Measurements from ENCODE around the gene CACYBP.

Gene CACYBP

DNA sequence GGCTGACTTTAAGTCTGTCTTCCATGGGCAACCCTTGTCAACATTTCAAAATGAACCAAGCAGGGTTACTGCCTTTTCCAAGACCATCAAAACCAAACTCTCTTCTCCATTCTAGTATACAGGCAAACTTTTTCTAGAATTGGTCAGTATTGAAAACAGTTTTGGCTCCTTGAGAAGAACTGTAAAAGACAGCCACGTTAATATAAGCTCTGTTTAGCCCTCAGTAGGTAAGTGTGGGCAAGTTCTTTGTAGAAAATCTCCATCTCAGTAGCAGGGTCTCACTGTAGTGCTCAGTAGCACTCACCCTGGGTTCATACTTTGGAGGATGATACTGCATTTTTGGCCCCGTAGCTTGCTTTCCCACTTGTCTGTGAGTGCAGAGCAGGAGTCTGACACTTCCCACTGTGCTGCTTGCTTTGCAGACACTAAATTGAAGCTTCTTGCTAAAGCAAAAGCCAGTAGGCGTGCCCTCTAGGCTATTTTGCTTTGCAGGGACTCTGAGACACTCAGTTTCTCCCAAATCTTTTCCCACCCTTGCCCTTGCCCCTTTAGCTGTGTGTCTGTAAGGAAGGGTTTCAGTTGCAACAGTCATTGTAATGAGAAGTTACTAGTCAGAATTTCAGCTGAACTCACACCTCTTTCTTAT lies 34.3 kb upstream of the CACYBP start:
- TF ChIP-seq POLR2A (IDR thresholded peaks at IDR 0.05; ENCODE audit: low read length) (peak; percentile 37), GATA1 (IDR thresholded peaks at IDR 0.05; ENCODE audit: low read depth, low read length) (no peak)
- DNase-seq: peak; percentile 55 to 66

DNA sequence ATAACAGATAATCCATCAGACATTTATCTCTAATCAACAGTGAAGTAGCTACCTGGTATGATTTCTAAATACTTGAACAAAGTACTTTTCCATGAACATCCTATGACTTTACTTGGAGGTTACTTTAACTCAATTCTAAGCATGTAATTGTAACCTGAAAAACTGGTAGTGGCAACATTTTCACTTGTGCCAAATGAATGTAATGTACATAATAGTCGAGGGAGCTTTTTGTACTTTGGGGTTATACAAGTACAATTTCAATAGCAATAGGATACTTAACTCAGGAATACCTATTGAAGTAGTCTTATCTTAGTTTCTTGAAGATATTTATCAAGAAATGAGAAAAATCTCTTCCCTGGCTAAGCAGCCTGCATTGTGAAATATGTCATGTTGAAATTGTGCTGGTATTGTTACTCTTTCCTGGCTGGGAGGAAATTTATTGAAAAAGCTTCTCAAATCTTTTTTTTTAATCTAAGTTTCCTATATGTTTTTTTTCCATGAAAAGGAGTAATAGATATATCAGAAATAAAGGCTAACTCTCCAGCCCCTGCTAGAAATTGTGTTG lies 33.7 kb upstream of the CACYBP start:
- no peak for TF ChIP-seq POLR2A (IDR thresholded peaks at IDR 0.05; ENCODE audit: low read length)
- TF ChIP-seq GATA1 (IDR thresholded peaks at IDR 0.05; ENCODE audit: low read depth, low read length): no peak
- DNase-seq: peak in 1 of 2 experiments; percentile 49

DNA sequence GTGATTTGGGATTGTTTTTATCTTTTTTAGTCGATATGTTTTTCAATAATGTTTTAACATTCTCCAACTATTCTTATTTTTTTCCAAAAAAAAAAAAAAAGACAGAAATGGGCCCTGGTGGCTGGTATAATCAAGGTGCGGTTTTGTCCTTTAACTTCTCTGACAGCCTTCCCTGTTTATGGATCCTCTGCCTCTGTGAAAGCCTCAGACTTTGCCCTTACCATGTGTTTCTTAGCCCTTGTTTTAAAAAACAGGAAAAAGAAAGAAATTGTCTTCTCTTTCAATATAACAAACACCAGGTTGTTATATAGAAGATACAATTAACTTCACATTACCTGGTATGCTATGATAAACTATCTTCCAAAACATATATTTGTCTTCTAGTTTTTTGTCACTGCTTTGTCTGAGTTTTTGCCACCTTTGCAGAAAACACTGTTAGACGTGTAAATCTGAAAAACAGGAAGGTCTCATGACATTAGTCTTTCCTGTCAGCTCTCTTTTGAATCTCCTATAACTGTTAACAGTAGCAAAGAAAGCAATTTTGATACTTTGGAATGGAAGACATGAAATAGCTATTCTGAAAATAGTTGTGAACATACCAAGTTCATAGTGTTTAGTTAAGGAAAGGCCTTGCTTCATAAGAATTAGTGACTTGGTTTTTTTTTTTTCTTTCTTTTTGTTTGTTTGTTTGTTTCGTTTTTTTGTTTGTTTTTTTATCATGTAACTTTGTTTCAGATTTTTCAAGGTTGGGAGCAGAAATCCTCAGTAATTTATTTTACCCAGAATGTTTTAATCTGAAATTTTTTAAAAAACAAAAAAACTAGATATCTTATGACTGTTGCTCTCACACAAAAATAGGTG lies 31.7 kb upstream of the CACYBP start:
- no peak for DNase-seq
- TF ChIP-seq GATA1 (IDR thresholded peaks at IDR 0.05; ENCODE audit: low read depth, low read length) (no peak), POLR2A (IDR thresholded peaks at IDR 0.05; ENCODE audit: low read length) (no peak)

DNA sequence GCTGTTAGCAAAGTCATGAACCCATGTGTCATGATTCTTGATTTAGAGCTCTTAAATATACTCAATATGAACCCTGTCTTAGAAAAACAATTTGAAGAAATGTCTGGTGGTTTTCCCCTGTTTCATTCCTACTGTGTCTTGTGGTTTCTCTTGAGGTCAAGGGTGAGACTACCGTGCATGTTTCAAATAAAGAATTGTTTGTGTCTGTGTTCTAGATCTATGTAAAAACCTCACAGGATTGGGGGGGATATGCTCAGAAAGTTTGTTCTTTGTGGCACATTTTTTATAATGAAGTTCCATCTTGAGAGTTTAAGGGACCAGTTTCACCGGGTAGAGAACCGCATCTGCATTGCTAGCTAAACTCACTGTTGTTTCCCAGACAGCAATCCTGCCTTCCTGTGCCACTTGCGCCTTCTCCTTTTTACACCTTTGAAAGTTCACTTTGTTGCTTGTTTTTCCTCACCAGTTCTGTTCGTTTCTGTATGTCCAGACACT lies 30.9 kb upstream of the CACYBP start:
- no peak for DNase-seq
- TF ChIP-seq GATA1 (IDR thresholded peaks at IDR 0.05; ENCODE audit: low read depth, low read length): no peak
- no peak for TF ChIP-seq POLR2A (IDR thresholded peaks at IDR 0.05; ENCODE audit: low read length)

DNA sequence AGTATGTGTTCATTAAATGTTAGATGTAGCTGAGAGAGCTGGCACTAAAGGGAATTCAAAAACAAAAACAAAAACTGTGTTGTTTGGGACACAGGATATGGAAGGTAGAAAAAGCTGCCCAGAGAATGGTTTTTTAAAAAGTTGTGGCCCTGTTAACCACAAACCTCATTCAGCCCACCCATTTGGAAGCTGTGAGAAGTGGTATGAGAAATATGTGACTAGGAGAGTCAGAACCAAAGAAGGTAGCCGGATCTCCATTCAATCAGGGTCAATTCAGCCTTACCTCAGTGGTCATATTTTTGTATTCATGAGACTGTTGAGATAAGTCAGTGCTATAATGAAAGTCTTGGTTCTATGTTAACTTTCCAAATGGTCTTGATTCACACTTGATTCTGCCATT lies 29.8 kb upstream of the CACYBP start:
- TF ChIP-seq POLR2A (IDR thresholded peaks at IDR 0.05; ENCODE audit: low read length) (no peak), GATA1 (IDR thresholded peaks at IDR 0.05; ENCODE audit: low read depth, low read length) (no peak)
- DNase-seq: no peak

DNA sequence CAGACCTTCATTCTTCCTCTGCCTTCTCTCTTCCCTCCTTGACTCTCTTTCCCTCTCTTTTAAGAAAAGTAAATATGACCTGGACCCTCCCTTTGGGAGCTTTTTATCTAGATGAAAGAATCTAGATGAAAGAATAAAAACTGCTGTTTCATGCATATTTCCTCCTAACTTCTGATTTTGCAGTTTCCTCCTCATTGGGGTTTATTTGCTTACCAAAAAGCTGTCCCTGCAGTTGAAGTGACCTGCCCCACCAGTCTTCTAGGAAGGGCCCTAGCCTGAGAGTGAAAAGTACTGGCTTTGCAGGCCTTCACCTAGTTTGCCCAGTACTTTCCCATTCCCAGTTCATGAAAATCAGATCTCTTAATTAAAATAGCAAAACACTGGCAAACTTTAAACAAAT lies 28.3 kb upstream of the CACYBP start:
- no peak for TF ChIP-seq GATA1 (IDR thresholded peaks at IDR 0.05; ENCODE audit: low read depth, low read length)
- no peak for TF ChIP-seq POLR2A (IDR thresholded peaks at IDR 0.05; ENCODE audit: low read length)
- DNase-seq: no peak

DNA sequence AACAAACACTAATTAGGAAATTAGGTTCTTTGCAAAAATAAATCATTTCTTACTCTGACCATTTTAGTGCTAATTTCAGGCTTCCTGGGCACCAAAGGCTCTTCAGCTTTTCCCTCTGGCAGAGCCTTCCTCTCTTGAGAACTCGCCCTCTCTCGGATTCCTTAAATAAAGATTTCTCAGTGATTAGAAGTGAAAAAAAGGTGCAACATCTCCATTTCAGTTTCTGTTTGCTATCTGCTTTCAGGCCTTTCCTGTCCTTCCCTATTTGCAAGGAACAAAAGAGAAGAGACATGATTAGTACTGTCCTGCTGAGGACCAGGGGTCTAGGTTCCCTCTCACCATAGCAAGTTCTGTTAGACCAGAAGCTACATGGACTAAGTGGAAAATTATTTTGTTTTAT lies 27.8 kb upstream of the CACYBP start:
- no peak for TF ChIP-seq POLR2A (IDR thresholded peaks at IDR 0.05; ENCODE audit: low read length)
- no peak for TF ChIP-seq GATA1 (IDR thresholded peaks at IDR 0.05; ENCODE audit: low read depth, low read length)
- DNase-seq: no peak

DNA sequence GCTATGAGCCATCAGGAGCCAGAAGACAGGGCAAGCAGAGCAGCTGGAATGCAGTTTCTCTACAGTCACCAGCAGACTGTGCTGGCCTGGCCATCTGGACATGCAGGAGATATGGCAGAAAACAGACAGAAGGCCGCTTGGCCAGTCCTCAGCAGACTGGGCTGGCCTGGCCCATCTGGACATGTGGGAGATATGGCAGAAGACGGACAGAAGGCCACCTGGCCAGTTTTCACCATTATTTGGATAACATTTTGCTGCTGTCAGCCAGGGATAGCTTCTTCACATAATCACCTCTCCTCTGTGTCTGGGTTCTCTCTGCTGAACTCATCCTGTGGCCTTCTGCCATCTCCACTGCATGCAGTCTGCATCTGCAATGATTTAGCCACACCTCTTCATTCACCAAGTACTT lies 25.0 kb upstream of the CACYBP start:
- no peak for DNase-seq
- TF ChIP-seq POLR2A (IDR thresholded peaks at IDR 0.05; ENCODE audit: low read length) (no peak), GATA1 (IDR thresholded peaks at IDR 0.05; ENCODE audit: low read depth, low read length) (no peak)

DNA sequence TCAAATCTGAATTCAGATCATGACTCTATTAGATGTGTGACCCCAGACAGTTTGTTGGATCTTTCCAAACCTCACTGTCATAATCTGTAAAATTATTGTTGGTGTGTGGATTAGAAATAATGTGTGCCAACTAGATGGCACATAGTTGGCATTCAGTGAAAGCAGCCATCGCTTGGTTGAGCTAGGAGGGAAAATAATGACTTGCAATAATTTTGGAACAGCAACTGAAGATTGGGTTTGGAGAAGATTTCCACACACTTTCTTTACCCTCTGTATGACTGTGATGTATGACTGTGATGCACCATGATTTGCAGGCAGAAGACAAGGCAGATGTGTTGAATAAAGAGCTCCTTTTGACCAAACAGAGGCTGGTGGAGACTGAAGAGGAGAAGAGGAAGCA lies 24.0 kb upstream of the CACYBP start:
- TF ChIP-seq GATA1 (IDR thresholded peaks at IDR 0.05; ENCODE audit: low read depth, low read length) (no peak), POLR2A (IDR thresholded peaks at IDR 0.05; ENCODE audit: low read length) (no peak)
- peak in 1 of 2 experiments; percentile 10 for DNase-seq

DNA sequence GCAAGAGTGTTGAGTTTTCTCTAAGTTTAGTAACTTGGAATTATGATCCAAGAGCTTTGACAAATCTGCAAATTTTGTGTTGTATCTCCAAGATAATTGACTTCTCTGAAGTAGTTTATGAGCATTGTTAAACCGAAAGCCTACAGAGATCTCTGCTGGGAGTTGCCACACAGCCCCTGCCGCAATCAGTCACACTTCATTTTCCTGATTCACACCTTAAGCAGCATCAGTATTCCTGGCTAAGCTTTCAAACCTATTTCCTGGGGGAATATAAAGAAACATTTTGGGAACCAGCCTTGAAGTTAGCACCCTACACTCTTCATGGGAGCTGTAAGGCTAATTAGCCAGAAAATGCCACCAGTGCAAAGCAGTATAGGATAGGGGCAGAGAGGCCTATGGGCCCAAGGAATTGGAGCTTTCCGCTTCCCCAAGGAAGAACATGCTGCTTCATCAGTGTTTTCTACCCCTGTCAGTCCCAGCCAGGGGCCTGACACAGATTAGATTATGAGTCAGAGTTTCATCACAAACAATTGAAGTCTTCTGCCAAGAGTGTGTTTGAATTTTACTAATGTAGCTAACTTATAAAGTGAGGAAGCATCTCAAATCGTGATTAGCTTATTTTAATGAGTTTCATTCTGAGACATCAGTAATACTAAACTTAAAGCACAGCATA lies 23.2 kb upstream of the CACYBP start:
- peak in 1 of 2 experiments; percentile 34 for DNase-seq
- TF ChIP-seq POLR2A (IDR thresholded peaks at IDR 0.05; ENCODE audit: low read length) (no peak), GATA1 (IDR thresholded peaks at IDR 0.05; ENCODE audit: low read depth, low read length) (no peak)

DNA sequence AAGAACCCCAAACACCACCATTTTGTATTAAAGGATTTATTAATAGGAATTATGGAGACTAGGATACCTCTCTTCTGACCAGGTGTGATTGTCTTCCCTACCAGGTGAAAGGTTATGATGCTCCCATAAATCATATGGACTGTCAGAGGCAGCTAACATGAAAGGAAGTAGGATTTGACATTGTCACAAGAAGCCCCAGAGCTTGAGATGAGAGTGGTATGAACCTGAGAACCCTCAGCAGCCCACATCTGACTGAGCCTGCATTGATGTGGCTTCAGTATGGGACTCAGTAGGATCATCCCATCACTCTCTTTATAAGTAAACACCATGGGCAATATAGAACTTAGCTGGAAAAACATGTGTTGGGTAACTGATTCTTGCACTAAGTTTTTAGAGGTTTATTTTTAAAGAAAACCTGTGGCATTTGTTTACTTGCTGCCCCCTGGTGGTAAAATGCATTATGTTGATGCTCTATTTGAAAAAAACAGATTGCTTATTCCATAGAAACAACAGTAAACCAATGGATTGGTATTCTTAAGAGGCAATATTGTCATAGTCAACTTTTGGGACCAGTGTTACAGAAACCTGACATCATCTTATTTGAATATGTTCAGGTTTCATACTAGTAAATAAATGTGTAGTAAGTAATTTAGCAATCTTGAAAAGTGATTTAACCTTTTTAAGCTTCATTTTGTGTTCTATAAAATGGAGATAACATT lies 16.6 kb upstream of the CACYBP start:
- peak; percentile 67 to 77 for DNase-seq

DNA sequence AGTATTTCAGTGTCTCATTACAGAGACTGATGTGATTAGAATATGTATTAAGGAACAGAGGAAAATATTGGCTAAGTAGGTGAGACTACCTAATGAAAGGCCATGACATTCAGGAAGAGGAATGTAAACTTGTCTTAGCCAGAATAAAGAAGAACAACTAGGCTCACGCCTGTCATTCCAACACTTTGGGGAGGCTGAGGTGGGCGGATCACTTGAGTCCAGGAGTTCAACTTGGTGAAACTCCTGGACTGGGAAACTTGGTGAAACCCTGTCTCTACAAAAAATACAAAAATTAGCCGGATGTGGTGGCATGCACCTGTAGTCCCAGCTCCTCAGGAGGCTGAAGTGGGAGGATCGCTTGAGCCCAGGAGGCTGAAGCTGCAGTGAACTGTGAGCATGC lies 14.8 kb upstream of the CACYBP start:
- TF ChIP-seq POLR2A (IDR thresholded peaks at IDR 0.05; ENCODE audit: low read length) (no peak), GATA1 (IDR thresholded peaks at IDR 0.05; ENCODE audit: low read depth, low read length) (no peak)
- DNase-seq: no peak

More for the DNA sequence above, 16.6 kb upstream of the CACYBP start:
- TF ChIP-seq GATA1 (IDR thresholded peaks at IDR 0.05; ENCODE audit: low read depth, low read length): no peak
- no peak for TF ChIP-seq POLR2A (IDR thresholded peaks at IDR 0.05; ENCODE audit: low read length)

DNA sequence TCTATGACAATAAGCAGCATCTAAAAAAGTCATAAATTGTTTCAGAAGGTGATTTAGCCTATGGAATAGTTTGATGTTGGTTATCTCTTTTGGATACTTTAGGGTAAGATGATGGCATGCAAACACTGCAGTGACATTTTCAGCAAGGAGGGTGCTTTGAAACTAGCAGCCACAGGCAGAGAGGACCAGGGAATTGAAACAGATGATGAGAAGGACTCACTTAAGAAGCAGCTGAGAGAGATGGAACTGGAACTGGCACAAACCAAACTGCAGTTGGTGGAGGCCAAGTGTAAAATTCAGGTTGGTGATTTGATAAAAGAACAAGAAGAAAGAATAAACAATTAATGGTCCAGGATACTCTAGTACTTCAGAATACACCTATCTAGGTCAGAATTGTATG lies 11.2 kb upstream of the CACYBP start:
- TF ChIP-seq GATA1 (IDR thresholded peaks at IDR 0.05; ENCODE audit: low read depth, low read length): no peak
- no peak for TF ChIP-seq POLR2A (IDR thresholded peaks at IDR 0.05; ENCODE audit: low read length)
- no peak for DNase-seq

All from erythroblast (primary cell).